HEK293 (cell line): ENCODE results near the gene HMX3.

ENCODE experiments used
- CTCF ChIA-PET: fragments of 350-600 bp; formaldehyde crosslinking; extraction: SDS; loops from one replicate; lab custom pipeline; 2021; ENCODE audit warnings: antibody characterized with exemption; lab: Yijun Ruan, JAX
- POLR2A ChIA-PET: fragments of 300-600 bp; formaldehyde crosslinking; extraction: SDS; loops from one replicate; lab custom pipeline; 2020; ENCODE audit warnings: antibody characterized with exemption, inconsistent platforms; lab: Yijun Ruan, JAX
- H3K27ac ChIP-seq: fragments of 200-500 bp; sonication (Bioruptor generic); 2 replicates; pipeline ENCODE4 v1.5.1; 2014; ENCODE audit warnings: low read depth, low read length, control low read depth, inconsistent platforms; ENCODE audit errors: extremely low read depth
- H3K36me3 ChIP-seq, 2 experiments: fragments of 200-500 bp in 1 of 2; sonication (Bioruptor generic) in 1 of 2; 1 replicate in 1 of 2; 2 replicates in 1 of 2; pipeline ENCODE4 v1.5.1; 2014 to 2017; ENCODE audit warnings: inconsistent platforms in 2 of 2, low read length in 2 of 2; ENCODE audit not compliant: control insufficient read depth in 2 of 2, insufficient read depth in 1 of 2
- H3K4me1 ChIP-seq: fragments of 200-500 bp; sonication (Bioruptor generic); 2 replicates; pipeline ENCODE4 v1.5.1; 2014; ENCODE audit warnings: mild to moderate bottlenecking, low read length, inconsistent platforms; ENCODE audit not compliant: control insufficient read depth, insufficient read depth
- H3K4me3 ChIP-seq: 2 replicates; pipeline ENCODE4 v1.5.1; 2011; ENCODE audit warnings: low read depth, mild to moderate bottlenecking, control low read depth, low read length, moderate library complexity
- H3K9me3 ChIP-seq: fragments of 200-500 bp; sonication (Bioruptor generic); 2 replicates; pipeline ENCODE4 v1.5.1; 2014; ENCODE audit warnings: low read depth, low read length, inconsistent platforms; ENCODE audit not compliant: control insufficient read depth, insufficient read depth
- ELK4 ChIP-seq: IDR thresholded peaks from 2 replicates; pipeline ENCODE4 v1.6.1; 2011; ENCODE audit warnings: mild to moderate bottlenecking, low read depth, low read length, borderline replicate concordance
- PBX3 ChIP-seq: sonication (generic); formaldehyde crosslinking; IDR thresholded peaks from 2 replicates; pipeline ENCODE4 v1.8.1; 2022; ENCODE audit warnings: mild to moderate bottlenecking, moderate library complexity, missing genetic modification reagents
- SCRT1 ChIP-seq: fragments of 450-650 bp; formaldehyde crosslinking; IDR thresholded peaks from 2 replicates; pipeline ENCODE4 v1.5.1; 2016; ENCODE audit warnings: missing biosample characterization, missing genetic modification characterization, borderline replicate concordance
- ZNF146 ChIP-seq: fragments of 450-650 bp; formaldehyde crosslinking; IDR thresholded peaks from 2 replicates; pipeline ENCODE4 v1.5.1; 2016; ENCODE audit warnings: missing biosample characterization, missing genetic modification characterization
- ZNF239 ChIP-seq: fragments of 450-650 bp; formaldehyde crosslinking; IDR thresholded peaks from 2 replicates; pipeline ENCODE4 v1.5.1; 2016; ENCODE audit warnings: missing biosample characterization, missing genetic modification characterization
- ZNF248 ChIP-seq: fragments of 450-650 bp; formaldehyde crosslinking; IDR thresholded peaks from 2 replicates; pipeline ENCODE4 v1.5.1; 2017; ENCODE audit warnings: missing biosample characterization, missing genetic modification characterization
- ZNF266 ChIP-seq: fragments of 450-650 bp; formaldehyde crosslinking; IDR thresholded peaks from 2 replicates; pipeline ENCODE4 v1.5.1; 2016; ENCODE audit warnings: missing biosample characterization, missing genetic modification characterization, low read depth
- ZNF311 ChIP-seq: fragments of 450-650 bp; formaldehyde crosslinking; IDR thresholded peaks from 2 replicates; pipeline ENCODE4 v1.5.1; 2017; ENCODE audit warnings: missing biosample characterization, missing genetic modification characterization, borderline replicate concordance
- ZNF391 ChIP-seq: fragments of 450-650 bp; formaldehyde crosslinking; IDR thresholded peaks from 2 replicates; pipeline ENCODE4 v1.5.1; 2016; ENCODE audit warnings: low read depth, missing biosample characterization, missing genetic modification characterization, borderline replicate concordance
- ZNF473 ChIP-seq: fragments of 450-650 bp; formaldehyde crosslinking; IDR thresholded peaks from 2 replicates; pipeline ENCODE4 v1.5.1; 2017; ENCODE audit warnings: missing biosample characterization, missing genetic modification characterization
- ZNF513 ChIP-seq: fragments of 450-650 bp; IDR thresholded peaks from 2 replicates; pipeline ENCODE4 v1.5.1; 2018; ENCODE audit warnings: missing biosample characterization, missing genetic modification characterization
- ZNF530 ChIP-seq: fragments of 450-650 bp; formaldehyde crosslinking; IDR thresholded peaks from 2 replicates; pipeline ENCODE4 v1.5.1; 2016; ENCODE audit warnings: low read depth, missing biosample characterization, missing genetic modification characterization
- ZNF555 ChIP-seq: fragments of 450-650 bp; formaldehyde crosslinking; conservative IDR thresholded peaks from 2 replicates; pipeline ENCODE4 v1.5.1; 2017; ENCODE audit warnings: missing biosample characterization, mild to moderate bottlenecking, missing genetic modification characterization, inconsistent platforms
- ZNF560 ChIP-seq: fragments of 450-650 bp; formaldehyde crosslinking; IDR thresholded peaks from 2 replicates; pipeline ENCODE4 v1.5.1; 2017; ENCODE audit warnings: missing biosample characterization, missing genetic modification characterization, borderline replicate concordance
- ZNF701 ChIP-seq: fragments of 450-650 bp; formaldehyde crosslinking; IDR thresholded peaks from 2 replicates; pipeline ENCODE4 v1.5.1; 2016; ENCODE audit warnings: missing biosample characterization, missing genetic modification characterization
- ZNF747 ChIP-seq: fragments of 450-650 bp; formaldehyde crosslinking; IDR thresholded peaks from 2 replicates; pipeline ENCODE4 v1.5.1; 2016; ENCODE audit warnings: missing biosample characterization, missing genetic modification characterization
- ZNF76 ChIP-seq: fragments of 450-650 bp; formaldehyde crosslinking; IDR thresholded peaks from 2 replicates; pipeline ENCODE4; 2016; ENCODE audit warnings: low read depth, missing biosample characterization, missing genetic modification characterization, borderline replicate concordance
- ZSCAN18 ChIP-seq: fragments of 450-650 bp; formaldehyde crosslinking; IDR thresholded peaks from 2 replicates; pipeline ENCODE4 v1.5.1; 2016; ENCODE audit warnings: missing biosample characterization, missing genetic modification characterization
- ZXDB ChIP-seq: fragments of 450-650 bp; formaldehyde crosslinking; IDR thresholded peaks from 2 replicates; pipeline ENCODE4 v1.5.1; 2016; ENCODE audit warnings: missing biosample characterization, missing genetic modification characterization

Gene HMX3

GRCh38 chr10:123149568-123150270, 13.9 kb downstream of the HMX3 start:
- no peak for TF ChIP-seq ZNF555
- no peak for TF ChIP-seq ZSCAN18 (tag by site-specific recombination)
- TF ChIP-seq ZNF530 = no peak
- no peak for TF ChIP-seq ZXDB (tag by site-specific recombination)
- TF ChIP-seq SCRT1 (tag by site-specific recombination) = no peak
- TF ChIP-seq ZNF473 (tag by site-specific recombination) = no peak
- TF ChIP-seq ZNF560 (tag by site-specific recombination) = no peak
- no peak for TF ChIP-seq ZNF701
- TF ChIP-seq ZNF513 (tag by site-specific recombination) = no peak
- no peak for TF ChIP-seq ZNF311 (tag by site-specific recombination)
- no peak for TF ChIP-seq ZNF391
- TF ChIP-seq ZNF76 = no peak
- TF ChIP-seq ELK4 = no peak
- no peak for TF ChIP-seq ZNF747 (tag by site-specific recombination)
- ChIA-PET CTCF (no interaction called here), POLR2A (no interaction called here)
- H3K36me3 ChIP-seq = no peaks in the 10 kb centered on the region
- no peak overlapping the region for H3K4me3 ChIP-seq
- H3K27ac ChIP-seq = no peak overlapping the region
- no peaks in the 10 kb centered on the region for H3K9me3 ChIP-seq
- H3K4me1 ChIP-seq = no peaks in the 10 kb centered on the region; the same call in 1 of the 2 replicates

- TF ChIP-seq ZNF266 (no peak), PBX3 (no peak), ZNF146 (tag by site-specific recombination) (no peak), ZNF239 (tag by site-specific recombination) (no peak), ZNF248 (no peak)
- ChIA-PET POLR2A (no interaction called here), CTCF (no interaction called here)
- Histone ChIP-seq H3K36me3 (peaks cover 0 to 6% of the 10 kb centered on the region in 2 experiments; a peak in 1 of 3 replicates), H3K4me1 (no peaks in the 10 kb centered on the region; the same call in 1 of the 2 replicates), H3K9me3 (no peaks in the 10 kb centered on the region), H3K27ac (no peak overlapping the region), H3K4me3 (no peak overlapping the region)
Measured at GRCh38 chr10:123150271-123150985, 14.7 kb downstream of the HMX3 start.
